MV-4-11 (cell line): Measurements from ENCODE around the gene SIMC1.
"Not testable (repeated sequence)": the region's sequence is repeated elsewhere in the genome, so short reads cannot be mapped to it uniquely, and the experiment has no call there.

Experiments used
- DNase-seq: peaks from one replicate; lab custom pipeline; 2025; lab: John Stamatoyannopoulos, UW

The SIMC1 gene

GRCh38 chr5:176216393-176216916 is 21.8 kb upstream of the SIMC1 start:
- DNase-seq, result not testable (repeated sequence)

- not testable (repeated sequence) for DNase-seq
Observed at GRCh38 chr5:176217188-176217729, 21.0 kb upstream of the SIMC1 start.

GRCh38 chr5:176217764-176218163 is 20.5 kb upstream of the SIMC1 start:
- not testable (repeated sequence) for DNase-seq

GRCh38 chr5:176222006-176222405 is 16.2 kb upstream of the SIMC1 start:
- DNase-seq, result not testable (repeated sequence)

GRCh38 chr5:176228358-176228757 is 9.9 kb upstream of the SIMC1 start:
- DNase-seq, result not testable (repeated sequence)

- not testable (repeated sequence) for DNase-seq
Observed at GRCh38 chr5:176233253-176233652, 5.0 kb upstream of the SIMC1 start.

GRCh38 chr5:176235155-176235554 is 3.1 kb upstream of the SIMC1 start:
- DNase-seq, result peak; percentile 58

GRCh38 chr5:176238645-176239283 is 540 bp downstream of the SIMC1 start:
- not testable (repeated sequence) for DNase-seq

- not testable (repeated sequence) for DNase-seq
Observed at GRCh38 chr5:176239304-176239703, 1.1 kb downstream of the SIMC1 start.

GRCh38 chr5:176244318-176244717 is 6.1 kb downstream of the SIMC1 start:
- DNase-seq, result not testable (repeated sequence)

- DNase-seq, result not testable (repeated sequence)
Observed at GRCh38 chr5:176245074-176245473, 6.8 kb downstream of the SIMC1 start.

GRCh38 chr5:176245489-176245888 is 7.3 kb downstream of the SIMC1 start:
- not testable (repeated sequence) for DNase-seq

- not testable (repeated sequence) for DNase-seq
Observed at GRCh38 chr5:176250691-176251090, 12.5 kb downstream of the SIMC1 start.

GRCh38 chr5:176252171-176252570 is 13.9 kb downstream of the SIMC1 start:
- DNase-seq, result not testable (repeated sequence)

GRCh38 chr5:176253370-176254065 is 15.3 kb downstream of the SIMC1 start:
- not testable (repeated sequence) for DNase-seq

GRCh38 chr5:176254066-176254393 is 15.8 kb downstream of the SIMC1 start:
- DNase-seq, result peak; percentile 23

- DNase-seq, result not testable (repeated sequence)
Observed at GRCh38 chr5:176257871-176258505, 19.8 kb downstream of the SIMC1 start.

GRCh38 chr5:176260682-176261081 is 22.5 kb downstream of the SIMC1 start:
- DNase-seq, result not testable (repeated sequence)

- not testable (repeated sequence) for DNase-seq
Observed at GRCh38 chr5:176266448-176266847, 28.2 kb downstream of the SIMC1 start.

GRCh38 chr5:176289018-176289417 is 50.8 kb downstream of the SIMC1 start:
- not testable (repeated sequence) for DNase-seq

- not testable (repeated sequence) for DNase-seq
Observed at GRCh38 chr5:176290057-176290840, 52.0 kb downstream of the SIMC1 start.

- not testable (repeated sequence) for DNase-seq
Observed at GRCh38 chr5:176305356-176305755, 67.1 kb downstream of the SIMC1 start.
